ENCODE results near the gene PLD1. TPM values are rescaled to one million over a fixed set of nuclear protein-coding genes. Genes with fewer than 3 reads are reported as not detected.

The PLD1 gene
- total RNA-seq, 1 donor, result 18.1 TPM

DNA sequence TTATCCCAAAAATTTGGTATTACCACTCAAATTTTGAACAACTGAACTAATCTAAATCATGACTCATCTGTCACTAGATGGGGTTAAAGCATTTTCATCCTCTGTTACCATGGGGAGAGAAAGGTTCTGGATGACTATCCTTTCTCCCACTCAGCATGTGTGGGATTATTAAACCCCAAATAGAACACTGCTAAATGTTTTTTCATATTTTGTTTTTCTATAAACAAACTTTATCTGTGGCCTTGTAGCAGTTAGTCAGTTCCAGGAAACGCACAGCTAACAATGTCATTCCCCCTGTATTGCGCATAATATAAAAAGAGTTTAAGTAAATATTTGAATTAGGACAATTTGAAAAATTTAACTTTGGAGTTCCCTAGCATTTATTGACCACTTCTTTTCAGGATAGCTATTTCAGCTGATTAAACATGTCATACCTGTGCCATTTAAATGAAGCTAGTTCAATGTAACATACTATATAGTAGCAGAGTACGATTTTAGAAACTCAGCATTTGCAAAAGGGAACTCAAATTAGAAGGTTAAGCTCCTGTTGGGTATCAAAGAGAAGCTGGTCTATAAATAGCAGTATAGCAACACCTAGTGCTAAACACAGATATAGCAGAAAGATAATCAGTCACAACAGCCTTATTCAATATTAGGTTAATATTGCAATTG is 23.6 kb upstream of the PLD1 start:
- peak overlapping the region; percentile 74 for H3K27ac ChIP-seq (ENCODE audit: low read depth, low read length)
- H3K4me1 ChIP-seq (ENCODE audit: insufficient read depth, low read length), result peaks cover 65% of the 10 kb centered on the region
- peak; percentile 3 for DNase-seq (ENCODE audit: insufficient read length, low spot score, missing footprints)
- H3K27me3 ChIP-seq (ENCODE audit: insufficient read depth, low read length), result no peaks in the 10 kb centered on the region
- H4K20me1 ChIP-seq (ENCODE audit: insufficient read depth, low read length), result no peaks in the 10 kb centered on the region
- H3K79me2 ChIP-seq (ENCODE audit: insufficient read depth, low read length), result no peaks in the 10 kb centered on the region
- no peaks in the 10 kb centered on the region for H3K36me3 ChIP-seq (ENCODE audit: insufficient read depth, low read length)
- H3K9me3 ChIP-seq (ENCODE audit: low read depth, low read length), result no peaks in the 10 kb centered on the region
- TF ChIP-seq, protein P1, sequence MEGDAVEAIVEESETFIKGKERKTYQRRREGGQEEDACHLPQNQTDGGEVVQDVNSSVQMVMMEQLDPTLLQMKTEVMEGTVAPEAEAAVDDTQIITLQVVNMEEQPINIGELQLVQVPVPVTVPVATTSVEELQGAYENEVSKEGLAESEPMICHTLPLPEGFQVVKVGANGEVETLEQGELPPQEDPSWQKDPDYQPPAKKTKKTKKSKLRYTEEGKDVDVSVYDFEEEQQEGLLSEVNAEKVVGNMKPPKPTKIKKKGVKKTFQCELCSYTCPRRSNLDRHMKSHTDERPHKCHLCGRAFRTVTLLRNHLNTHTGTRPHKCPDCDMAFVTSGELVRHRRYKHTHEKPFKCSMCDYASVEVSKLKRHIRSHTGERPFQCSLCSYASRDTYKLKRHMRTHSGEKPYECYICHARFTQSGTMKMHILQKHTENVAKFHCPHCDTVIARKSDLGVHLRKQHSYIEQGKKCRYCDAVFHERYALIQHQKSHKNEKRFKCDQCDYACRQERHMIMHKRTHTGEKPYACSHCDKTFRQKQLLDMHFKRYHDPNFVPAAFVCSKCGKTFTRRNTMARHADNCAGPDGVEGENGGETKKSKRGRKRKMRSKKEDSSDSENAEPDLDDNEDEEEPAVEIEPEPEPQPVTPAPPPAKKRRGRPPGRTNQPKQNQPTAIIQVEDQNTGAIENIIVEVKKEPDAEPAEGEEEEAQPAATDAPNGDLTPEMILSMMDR (IDR thresholded peaks at IDR 0.05; ENCODE audit: extremely low read depth, low read depth, low read length), result peak; percentile 60
- no peak overlapping the region for H3K4me3 ChIP-seq (ENCODE audit: insufficient read depth, low read length)
- peak overlapping the region; percentile 41 for H3K4me2 ChIP-seq (ENCODE audit: insufficient read depth, low read length)
- no peak overlapping the region for H2AFZ ChIP-seq (ENCODE audit: low read length)

DNA sequence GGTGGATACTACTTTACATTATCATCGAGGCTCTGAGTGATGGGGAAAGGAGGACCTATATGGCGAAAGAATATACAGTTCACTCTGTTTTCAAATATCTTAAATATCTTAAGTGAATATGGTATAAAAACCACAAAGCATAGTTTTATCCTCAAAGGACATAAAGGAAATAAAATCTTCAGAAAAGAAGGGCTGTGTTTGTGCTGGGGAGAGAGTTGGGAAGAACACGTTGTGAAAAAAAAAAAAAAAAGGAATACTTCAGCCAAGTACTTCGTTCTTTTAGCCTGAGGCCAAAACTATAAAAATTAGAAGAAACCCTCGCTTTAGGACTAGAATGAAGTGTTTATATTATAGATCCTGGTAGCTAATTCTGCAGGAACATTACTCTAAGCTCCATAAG is 22.7 kb upstream of the PLD1 start:
- DNase-seq (ENCODE audit: insufficient read length, low spot score, missing footprints), result no peak
- no peak overlapping the region for H3K4me3 ChIP-seq (ENCODE audit: insufficient read depth, low read length)
- peak overlapping the region; percentile 41 for H3K4me2 ChIP-seq (ENCODE audit: insufficient read depth, low read length)
- TF ChIP-seq, protein P1 (IDR thresholded peaks at IDR 0.05; ENCODE audit: extremely low read depth, low read depth, low read length), result no peak
- no peaks in the 10 kb centered on the region for H3K9me3 ChIP-seq (ENCODE audit: low read depth, low read length)
- H2AFZ ChIP-seq (ENCODE audit: low read length), result peak overlapping the region; percentile 11
- peak overlapping the region; percentile 74 for H3K27ac ChIP-seq (ENCODE audit: low read depth, low read length)
- H4K20me1 ChIP-seq (ENCODE audit: insufficient read depth, low read length), result no peaks in the 10 kb centered on the region
- H3K79me2 ChIP-seq (ENCODE audit: insufficient read depth, low read length), result no peaks in the 10 kb centered on the region
- peaks cover 58% of the 10 kb centered on the region for H3K4me1 ChIP-seq (ENCODE audit: insufficient read depth, low read length)
- H3K27me3 ChIP-seq (ENCODE audit: insufficient read depth, low read length), result no peaks in the 10 kb centered on the region
- H3K36me3 ChIP-seq (ENCODE audit: insufficient read depth, low read length), result no peaks in the 10 kb centered on the region

DNA sequence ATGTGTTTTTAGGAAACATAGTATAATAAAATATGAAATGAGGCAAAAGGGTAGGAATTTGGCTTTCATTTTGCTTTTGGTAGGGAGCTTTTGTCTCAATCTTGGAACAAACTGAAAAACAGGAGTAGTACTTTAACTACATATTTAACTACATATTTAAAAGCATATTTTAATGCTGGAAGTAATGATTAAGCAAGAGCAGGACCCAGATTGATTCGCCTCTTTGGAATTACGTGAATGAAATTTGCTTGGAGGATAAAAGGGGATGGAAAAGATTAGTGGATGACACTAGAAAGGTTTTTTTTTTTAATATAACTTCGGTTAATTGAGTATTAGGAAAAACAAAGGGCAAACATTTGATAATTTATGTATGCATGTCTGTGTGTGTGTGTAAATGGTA is 21.7 kb upstream of the PLD1 start:
- H3K79me2 ChIP-seq (ENCODE audit: insufficient read depth, low read length), result no peaks in the 10 kb centered on the region
- peak overlapping the region; percentile 74 for H3K27ac ChIP-seq (ENCODE audit: low read depth, low read length)
- H3K9me3 ChIP-seq (ENCODE audit: low read depth, low read length), result no peaks in the 10 kb centered on the region
- H4K20me1 ChIP-seq (ENCODE audit: insufficient read depth, low read length), result no peaks in the 10 kb centered on the region
- TF ChIP-seq, protein P1 (IDR thresholded peaks at IDR 0.05; ENCODE audit: extremely low read depth, low read depth, low read length), result no peak
- H3K36me3 ChIP-seq (ENCODE audit: insufficient read depth, low read length), result no peaks in the 10 kb centered on the region
- H3K4me2 ChIP-seq (ENCODE audit: insufficient read depth, low read length), result peak overlapping the region; percentile 23
- peaks cover 50% of the 10 kb centered on the region for H3K4me1 ChIP-seq (ENCODE audit: insufficient read depth, low read length)
- H2AFZ ChIP-seq (ENCODE audit: low read length), result no peak overlapping the region
- H3K27me3 ChIP-seq (ENCODE audit: insufficient read depth, low read length), result no peaks in the 10 kb centered on the region
- H3K4me3 ChIP-seq (ENCODE audit: insufficient read depth, low read length), result no peak overlapping the region
- no peak for DNase-seq (ENCODE audit: insufficient read length, low spot score, missing footprints)

DNA sequence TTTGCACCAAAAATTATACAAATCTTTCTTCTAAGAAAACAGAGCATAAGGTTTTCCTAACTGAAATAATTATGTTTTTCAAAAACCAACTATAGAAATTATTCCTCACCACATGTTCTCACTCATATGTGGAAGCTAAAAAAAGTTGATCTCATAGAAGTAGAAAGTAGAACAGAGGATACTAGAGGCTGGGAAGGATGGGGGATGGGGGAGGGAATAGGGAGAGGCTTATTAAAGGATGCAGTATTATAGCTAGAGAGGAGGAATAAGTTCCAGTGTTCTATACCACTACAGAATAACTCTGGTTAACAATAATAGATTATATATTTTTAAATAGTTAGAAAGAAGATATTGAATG is 20.2 kb upstream of the PLD1 start:
- DNase-seq (ENCODE audit: insufficient read length, low spot score, missing footprints), result no peak
- H3K36me3 ChIP-seq (ENCODE audit: insufficient read depth, low read length), result no peaks in the 10 kb centered on the region
- TF ChIP-seq, protein P1 (IDR thresholded peaks at IDR 0.05; ENCODE audit: extremely low read depth, low read depth, low read length), result no peak
- peaks cover 52% of the 10 kb centered on the region for H3K4me1 ChIP-seq (ENCODE audit: insufficient read depth, low read length)
- H3K4me2 ChIP-seq (ENCODE audit: insufficient read depth, low read length), result peak overlapping the region; percentile 48
- no peaks in the 10 kb centered on the region for H4K20me1 ChIP-seq (ENCODE audit: insufficient read depth, low read length)
- H3K4me3 ChIP-seq (ENCODE audit: insufficient read depth, low read length), result no peak overlapping the region
- no peak overlapping the region for H2AFZ ChIP-seq (ENCODE audit: low read length)
- no peaks in the 10 kb centered on the region for H3K9me3 ChIP-seq (ENCODE audit: low read depth, low read length)
- H3K27ac ChIP-seq (ENCODE audit: low read depth, low read length), result peak overlapping the region; percentile 63
- no peaks in the 10 kb centered on the region for H3K27me3 ChIP-seq (ENCODE audit: insufficient read depth, low read length)
- H3K79me2 ChIP-seq (ENCODE audit: insufficient read depth, low read length), result no peaks in the 10 kb centered on the region

Data from osteoblast (primary cell).